Osteocyte (in vitro differentiated cells): Measurements from ENCODE around the gene SIGLEC15. TPM values are rescaled to one million over a fixed set of nuclear protein-coding genes. Genes with fewer than 3 reads are reported as not detected.
A peak's percentile ranks its signal among the peaks of the same experiment; 100 is the strongest.

Experiments used
- DNase-seq: peaks from one replicate; pipeline ENCODE4 v3.0.0; 2021; ENCODE audit warnings: mixed read lengths; ENCODE audit not compliant: unreplicated experiment; ENCODE audit errors: extremely low spot score
- H3K27ac Mint-ChIP-seq: one replicate; pipeline ENCODE4 v1.8.0; 2021; ENCODE audit warnings: mild to moderate bottlenecking, mixed read lengths; ENCODE audit not compliant: unreplicated experiment
- H3K27me3 Mint-ChIP-seq: one replicate; pipeline ENCODE4 v1.8.0; 2021; ENCODE audit warnings: mixed read lengths; ENCODE audit not compliant: unreplicated experiment
- H3K36me3 Mint-ChIP-seq: one replicate; pipeline ENCODE4 v1.8.0; 2021; ENCODE audit warnings: mixed read lengths; ENCODE audit not compliant: unreplicated experiment
- H3K4me1 Mint-ChIP-seq: one replicate; pipeline ENCODE4 v1.8.0; 2021; ENCODE audit warnings: mixed read lengths; ENCODE audit not compliant: unreplicated experiment
- H3K4me3 Mint-ChIP-seq: one replicate; pipeline ENCODE4 v1.8.0; 2021; ENCODE audit warnings: mild to moderate bottlenecking, moderate library complexity, mixed read lengths; ENCODE audit not compliant: unreplicated experiment
- H3K9me3 Mint-ChIP-seq: one replicate; pipeline ENCODE4 v1.8.0; 2021; ENCODE audit warnings: mixed read lengths; ENCODE audit not compliant: unreplicated experiment
- total RNA-seq: library from RNA; stranded (reverse); gene quantifications from 2 replicates; pipeline ENCODE4 v1.2.1, GENCODE V29; 2021
- TF ChIP-seq, protein P1 (sequence below): fragments of 200-600 bp; sonication (generic); IDR thresholded peaks from 2 replicates; pipeline ENCODE4 v1.5.0; 2021; ENCODE audit warnings: antibody characterized with exemption, mild to moderate bottlenecking, moderate library complexity

Gene SIGLEC15
- total RNA-seq, 1 donor from 2014 or later, result 0.13 TPM

- Mint-ChIP-seq H3K27me3 (peaks cover 14% of the 10 kb centered on the region), H3K36me3 (no peaks in the 10 kb centered on the region), H3K4me1 (peaks cover 5% of the 10 kb centered on the region), H3K27ac (no peak overlapping the region), H3K4me3 (no peak overlapping the region), H3K9me3 (no peaks in the 10 kb centered on the region)
- DNase-seq, result no peak
- TF ChIP-seq, protein P1, sequence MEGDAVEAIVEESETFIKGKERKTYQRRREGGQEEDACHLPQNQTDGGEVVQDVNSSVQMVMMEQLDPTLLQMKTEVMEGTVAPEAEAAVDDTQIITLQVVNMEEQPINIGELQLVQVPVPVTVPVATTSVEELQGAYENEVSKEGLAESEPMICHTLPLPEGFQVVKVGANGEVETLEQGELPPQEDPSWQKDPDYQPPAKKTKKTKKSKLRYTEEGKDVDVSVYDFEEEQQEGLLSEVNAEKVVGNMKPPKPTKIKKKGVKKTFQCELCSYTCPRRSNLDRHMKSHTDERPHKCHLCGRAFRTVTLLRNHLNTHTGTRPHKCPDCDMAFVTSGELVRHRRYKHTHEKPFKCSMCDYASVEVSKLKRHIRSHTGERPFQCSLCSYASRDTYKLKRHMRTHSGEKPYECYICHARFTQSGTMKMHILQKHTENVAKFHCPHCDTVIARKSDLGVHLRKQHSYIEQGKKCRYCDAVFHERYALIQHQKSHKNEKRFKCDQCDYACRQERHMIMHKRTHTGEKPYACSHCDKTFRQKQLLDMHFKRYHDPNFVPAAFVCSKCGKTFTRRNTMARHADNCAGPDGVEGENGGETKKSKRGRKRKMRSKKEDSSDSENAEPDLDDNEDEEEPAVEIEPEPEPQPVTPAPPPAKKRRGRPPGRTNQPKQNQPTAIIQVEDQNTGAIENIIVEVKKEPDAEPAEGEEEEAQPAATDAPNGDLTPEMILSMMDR, result peak; percentile 63
Measured at GRCh38 chr18:45839414-45840395, 14.2 kb downstream of the SIGLEC15 start.

- H3K4me3 Mint-ChIP-seq, result no peak overlapping the region
- TF ChIP-seq, protein P1, result no peak
- H3K4me1 Mint-ChIP-seq, result peaks cover 5% of the 10 kb centered on the region
- H3K9me3 Mint-ChIP-seq, result no peaks in the 10 kb centered on the region
- peaks cover 3% of the 10 kb centered on the region for H3K27me3 Mint-ChIP-seq
- H3K27ac Mint-ChIP-seq, result no peak overlapping the region
- DNase-seq, result no peak
- no peaks in the 10 kb centered on the region for H3K36me3 Mint-ChIP-seq
Measured at GRCh38 chr18:45841060-45841764, 15.7 kb downstream of the SIGLEC15 start.

DNA sequence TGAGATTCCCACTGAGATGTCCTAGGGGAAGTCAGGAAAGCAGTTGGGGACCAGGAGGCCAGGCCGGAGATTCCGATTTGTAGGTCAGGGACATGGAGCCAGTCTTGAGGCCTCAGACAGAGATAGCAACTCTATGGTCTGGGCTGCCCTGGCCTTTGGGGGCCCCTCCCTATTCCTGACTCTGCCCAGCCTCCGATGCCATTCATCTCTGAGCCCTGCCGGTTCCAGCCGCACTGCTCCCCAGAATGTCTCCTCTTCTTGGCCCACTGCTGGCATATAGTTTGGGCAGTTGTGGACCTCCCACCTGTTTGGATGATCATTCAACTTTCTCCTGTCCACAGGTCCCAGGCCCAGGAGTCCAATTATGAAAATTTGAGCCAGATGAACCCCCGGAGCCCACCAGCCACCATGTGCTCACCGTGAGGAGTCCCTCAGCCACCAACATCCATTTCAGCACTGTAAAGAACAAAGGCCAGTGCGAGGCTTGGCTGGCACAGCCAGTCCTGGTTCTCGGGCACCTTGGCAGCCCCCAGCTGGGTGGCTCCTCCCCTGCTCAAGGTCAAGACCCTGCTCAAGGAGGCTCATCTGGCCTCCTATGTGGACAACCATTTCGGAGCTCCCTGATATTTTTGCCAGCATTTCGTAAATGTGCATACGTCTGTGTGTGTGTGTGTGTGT, 16.4 kb downstream of the SIGLEC15 start:
- peaks cover 5% of the 10 kb centered on the region for H3K4me1 Mint-ChIP-seq
- no peaks in the 10 kb centered on the region for H3K9me3 Mint-ChIP-seq

GRCh38 chr18:45843019-45843418, 17.5 kb downstream of the SIGLEC15 start:
- no peak for DNase-seq
- TF ChIP-seq, protein P1, result no peak
- Mint-ChIP-seq H3K4me1 (peaks cover 11% of the 10 kb centered on the region), H3K9me3 (no peaks in the 10 kb centered on the region), H3K4me3 (no peak overlapping the region), H3K27ac (no peak overlapping the region), H3K27me3 (no peaks in the 10 kb centered on the region), H3K36me3 (peaks cover 3% of the 10 kb centered on the region)

More for the DNA sequence above, 16.4 kb downstream of the SIGLEC15 start:
- TF ChIP-seq, protein P1, result no peak
- H3K27ac Mint-ChIP-seq, result no peak overlapping the region
- H3K27me3 Mint-ChIP-seq, result peaks cover under 1% of the 10 kb centered on the region
- DNase-seq, result no peak
- no peak overlapping the region for H3K4me3 Mint-ChIP-seq
- H3K36me3 Mint-ChIP-seq, result no peaks in the 10 kb centered on the region
